ENCODE measurements around the gene EDA2R. TPM values are rescaled to one million over a fixed set of nuclear protein-coding genes. Genes with fewer than 3 reads are reported as not detected.

Gene EDA2R
- 5.6 TPM for total RNA-seq
- long read RNA-seq, partial matches to known transcripts, result 4 of 10 reads
- long read RNA-seq, other reads (novel, unspliced or antisense), result 6 of 10 reads

GRCh38 chrX:66638591-66639500 is at the start of gene EDA2R:
EDA2R (minus strand) TSS chrX:66639078; CDS start chrX:66616020, 23,058 bp downstream.
- no peak within 1 kb of the TSS for H3K27ac ChIP-seq
- H3K4me1 ChIP-seq, result no peaks in the 10 kb centered on the region
- peak within 1 kb of the TSS; percentile 48 for H3K4me3 ChIP-seq
- intact Hi-C loops (cut with DNase I), result no loop called here
- ATAC-seq (peak; percentile 94), DNase-seq (no peak)
- H3K9me3 ChIP-seq, result no peaks in the 10 kb centered on the region
- H3K27me3 ChIP-seq, result no peaks in the 10 kb centered on the region
- no peak for TF ChIP-seq CTCF (IDR thresholded peaks at IDR 0.05)
- H3K36me3 ChIP-seq, result no peaks in the 10 kb centered on the region

GRCh38 chrX:66684196-66684595 is 45.3 kb upstream of the EDA2R start:
- no peaks in the 10 kb centered on the region for H3K36me3 ChIP-seq
- H3K4me1 ChIP-seq, result no peaks in the 10 kb centered on the region
- H3K27ac ChIP-seq, result no peak overlapping the region
- DNase-seq (no peak), ATAC-seq (no peak)
- no peaks in the 10 kb centered on the region for H3K27me3 ChIP-seq
- H3K4me3 ChIP-seq, result no peak overlapping the region
- intact Hi-C loops (cut with DNase I), result no loop called here
- TF ChIP-seq CTCF (IDR thresholded peaks at IDR 0.05), result no peak
- no peaks in the 10 kb centered on the region for H3K9me3 ChIP-seq

- Histone ChIP-seq H3K4me1 (no peaks in the 10 kb centered on the region), H3K27ac (no peak overlapping the region), H3K4me3 (no peak overlapping the region), H3K36me3 (no peaks in the 10 kb centered on the region), H3K9me3 (no peaks in the 10 kb centered on the region), H3K27me3 (no peaks in the 10 kb centered on the region)
- ATAC-seq, result no peak
- no peak for DNase-seq
- no peak for TF ChIP-seq CTCF (IDR thresholded peaks at IDR 0.05)
- intact Hi-C loops (cut with DNase I), result no loop called here
Measured at GRCh38 chrX:66680451-66680850, 41.6 kb upstream of the EDA2R start.

- intact Hi-C loops (cut with DNase I), result no loop called here
Measured at GRCh38 chrX:66677430-66677829, 38.6 kb upstream of the EDA2R start.

GRCh38 chrX:66676990-66677389 is 38.1 kb upstream of the EDA2R start:
- H3K9me3 ChIP-seq, result no peaks in the 10 kb centered on the region
- no peak for ATAC-seq
- no peak for DNase-seq
- H3K4me3 ChIP-seq, result no peak overlapping the region
- TF ChIP-seq CTCF (IDR thresholded peaks at IDR 0.05), result no peak
- H3K36me3 ChIP-seq, result no peaks in the 10 kb centered on the region
- H3K27ac ChIP-seq, result no peak overlapping the region
- H3K27me3 ChIP-seq, result no peaks in the 10 kb centered on the region
- H3K4me1 ChIP-seq, result no peaks in the 10 kb centered on the region
- intact Hi-C loops (cut with DNase I), result no loop called here

More at GRCh38 chrX:66677430-66677829, 38.6 kb upstream of the EDA2R start:
- no peak for ATAC-seq
- DNase-seq, result no peak
- no peak for TF ChIP-seq CTCF (IDR thresholded peaks at IDR 0.05)
- H3K27ac ChIP-seq, result no peak overlapping the region
- no peaks in the 10 kb centered on the region for H3K27me3 ChIP-seq
- no peak overlapping the region for H3K4me3 ChIP-seq
- no peaks in the 10 kb centered on the region for H3K4me1 ChIP-seq
- no peaks in the 10 kb centered on the region for H3K9me3 ChIP-seq
- no peaks in the 10 kb centered on the region for H3K36me3 ChIP-seq

Data from upper lobe of right lung (tissue), 1 donor.